Right kidney (tissue), 9 donors: ENCODE measurements around the gene ATP6V0E2.
"Not testable (repeated sequence)": the region's sequence is repeated elsewhere in the genome, so short reads cannot be mapped to it uniquely, and the experiment has no call there.

Experiments used
- DNase-seq: peaks from one replicate; pipeline ENCODE4 v3.0.0-alpha.2; 2016
- long read RNA-seq, 8 donors: transcript quantifications; one replicate each; lab custom pipeline, GENCODE V29; 2026

The ATP6V0E2 gene
- long read RNA-seq, donor 1, transcript ATP6V0E2-203 (4 exons, 2,722 nt) = major isoform, 12 of 13 reads
- long read RNA-seq, donor 1, partial matches to known transcripts = 0 of 13 reads
- long read RNA-seq, donor 1, other reads (novel, unspliced or antisense) = 0 of 13 reads
- long read RNA-seq, donor 2, transcript ATP6V0E2-203 (4 exons, 2,722 nt) = major isoform, 12 of 14 reads
- long read RNA-seq, donor 2, partial matches to known transcripts = 0 of 14 reads
- long read RNA-seq, donor 2, other reads (novel, unspliced or antisense) = 0 of 14 reads
- long read RNA-seq, donor 3, transcript ATP6V0E2-203 (4 exons, 2,722 nt) = major isoform, 14 of 14 reads
- long read RNA-seq, donor 3, partial matches to known transcripts = 0 of 14 reads
- long read RNA-seq, donor 3, other reads (novel, unspliced or antisense) = 0 of 14 reads
- long read RNA-seq, donor 4, transcript ATP6V0E2-203 (4 exons, 2,722 nt) = major isoform, 11 of 26 reads
- long read RNA-seq, donor 4, partial matches to known transcripts = 13 of 26 reads
- long read RNA-seq, donor 4, other reads (novel, unspliced or antisense) = 0 of 26 reads
- long read RNA-seq, donor 5, transcript ATP6V0E2-203 (4 exons, 2,722 nt) = major isoform, 15 of 17 reads
- long read RNA-seq, donor 5, partial matches to known transcripts = 0 of 17 reads
- long read RNA-seq, donor 5, other reads (novel, unspliced or antisense) = 0 of 17 reads
- long read RNA-seq, donor 6, transcript ATP6V0E2-203 (4 exons, 2,722 nt) = major isoform, 30 of 30 reads
- long read RNA-seq, donor 6, partial matches to known transcripts = 0 of 30 reads
- long read RNA-seq, donor 6, other reads (novel, unspliced or antisense) = 0 of 30 reads
- long read RNA-seq, donor 7, transcript ATP6V0E2-203 (4 exons, 2,722 nt) = major isoform, 15 of 19 reads
- long read RNA-seq, donor 7, partial matches to known transcripts = 0 of 19 reads
- long read RNA-seq, donor 7, other reads (novel, unspliced or antisense) = 0 of 19 reads
- long read RNA-seq, donor 8, transcript ATP6V0E2-203 (4 exons, 2,722 nt) = major isoform, 19 of 20 reads
- long read RNA-seq, donor 8, partial matches to known transcripts = 0 of 20 reads
- long read RNA-seq, donor 8, other reads (novel, unspliced or antisense) = 0 of 20 reads

DNA sequence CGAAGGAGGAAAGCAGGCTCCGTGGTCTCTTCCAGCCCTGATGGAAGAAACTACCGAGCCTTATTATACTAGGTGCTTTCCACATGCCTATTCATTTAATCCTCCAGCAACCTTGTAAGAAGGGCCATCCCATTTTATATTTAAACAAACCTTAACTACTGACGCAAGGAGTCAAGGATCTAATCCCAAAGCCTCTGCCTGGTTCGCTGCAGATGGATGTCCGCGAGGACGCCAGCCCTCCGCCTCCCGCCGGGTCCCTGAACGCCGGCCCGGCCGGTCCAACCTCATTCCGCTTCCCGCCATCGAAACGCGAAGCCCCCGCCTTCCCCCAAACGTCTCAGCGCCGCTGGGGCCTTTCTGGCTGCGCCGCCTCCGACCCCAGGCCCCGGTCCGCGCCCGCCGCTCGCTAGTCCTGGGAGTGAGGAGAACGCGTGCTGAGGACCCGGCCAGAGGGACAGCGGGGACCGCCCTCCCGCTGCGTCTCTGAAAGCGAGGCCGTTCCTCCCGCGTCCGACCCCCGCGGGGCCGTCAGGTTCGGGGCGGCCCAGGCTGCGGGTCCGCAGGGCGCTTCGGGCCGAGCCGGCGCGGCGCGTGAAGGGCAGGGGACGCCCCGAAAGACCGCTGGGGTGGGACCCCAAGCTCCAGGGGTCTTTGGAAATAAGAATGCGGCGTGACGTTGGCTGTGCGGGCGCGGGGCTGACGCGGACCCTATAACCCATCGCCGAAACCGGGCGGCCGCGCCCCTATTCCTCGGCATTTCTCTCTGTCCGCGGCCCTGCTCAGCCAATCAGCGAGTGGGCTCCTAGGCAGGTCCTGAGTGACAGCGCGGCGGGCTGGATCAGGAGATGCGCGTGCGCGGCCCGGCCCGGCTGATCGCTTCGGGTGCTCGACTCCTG, at the start of gene ATP6V0E2:
Gene ATP6V0E2, plus strand, starts transcription at position 896 of the 896 bp plus-strand sequence. CDS start 97 bp downstream, outside the sequence.
- peak; percentile 93 for DNase-seq

DNA sequence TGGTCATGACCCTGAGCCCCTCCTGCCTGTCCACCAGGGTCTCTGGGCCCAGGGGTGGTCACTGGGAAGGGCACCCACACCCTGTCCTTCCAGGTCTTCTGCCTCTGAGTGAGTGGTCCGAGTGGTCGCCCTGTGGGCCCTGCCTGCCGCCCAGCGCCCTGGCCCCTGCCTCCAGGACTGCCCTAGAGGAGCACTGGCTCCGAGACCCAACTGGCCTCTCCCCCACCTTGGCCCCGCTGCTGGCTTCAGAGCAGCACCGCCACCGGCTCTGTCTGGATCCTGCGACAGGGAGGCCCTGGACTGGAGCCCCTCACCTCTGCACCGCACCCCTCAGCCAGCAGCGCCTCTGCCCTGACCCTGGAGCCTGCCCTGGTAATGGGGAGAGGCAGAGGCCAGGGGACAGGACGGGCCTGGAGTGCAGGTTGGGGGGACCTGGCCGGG, 49.4 kb upstream of the ATP6V0E2 start:
- no peak for DNase-seq

DNA sequence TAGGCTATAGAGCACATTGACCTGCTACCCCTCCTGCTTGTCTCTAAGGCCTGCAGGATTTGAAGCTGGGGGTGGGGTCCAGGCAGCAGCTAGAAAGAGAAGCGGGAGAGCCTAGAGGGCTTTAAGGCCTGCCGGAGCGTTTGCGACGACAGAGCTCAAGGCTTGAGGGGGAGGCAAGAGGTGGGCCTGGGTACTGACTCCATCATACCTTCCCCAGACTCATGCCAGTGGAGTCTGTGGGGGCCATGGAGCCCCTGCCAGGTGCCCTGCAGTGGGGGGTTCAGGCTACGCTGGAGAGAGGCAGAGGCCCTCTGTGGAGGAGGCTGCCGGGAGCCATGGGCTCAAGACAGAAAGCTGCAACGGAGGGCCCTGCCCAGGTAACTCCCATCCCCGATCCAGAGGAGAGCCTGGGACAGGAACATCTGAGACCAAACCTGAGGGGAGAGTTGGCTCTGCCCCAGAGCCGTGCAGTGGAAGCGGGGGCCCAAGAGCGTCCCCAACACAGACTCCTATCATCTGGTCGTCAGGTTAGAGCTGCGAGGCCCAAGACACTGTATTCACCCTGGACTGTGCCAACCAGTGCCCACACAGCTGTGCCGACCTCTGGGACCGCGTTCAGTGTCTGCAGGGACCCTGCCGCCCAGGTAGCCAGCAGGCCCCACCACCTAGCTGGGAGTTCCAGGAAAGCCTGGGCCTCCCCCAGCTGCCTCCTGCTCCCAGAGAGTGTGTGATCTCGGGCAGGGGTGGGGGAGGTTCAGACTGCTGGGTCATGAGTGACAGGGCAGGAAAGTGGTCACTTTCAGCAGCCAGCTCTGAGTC, 48.8 kb upstream of the ATP6V0E2 start:
- DNase-seq = no peak

DNA sequence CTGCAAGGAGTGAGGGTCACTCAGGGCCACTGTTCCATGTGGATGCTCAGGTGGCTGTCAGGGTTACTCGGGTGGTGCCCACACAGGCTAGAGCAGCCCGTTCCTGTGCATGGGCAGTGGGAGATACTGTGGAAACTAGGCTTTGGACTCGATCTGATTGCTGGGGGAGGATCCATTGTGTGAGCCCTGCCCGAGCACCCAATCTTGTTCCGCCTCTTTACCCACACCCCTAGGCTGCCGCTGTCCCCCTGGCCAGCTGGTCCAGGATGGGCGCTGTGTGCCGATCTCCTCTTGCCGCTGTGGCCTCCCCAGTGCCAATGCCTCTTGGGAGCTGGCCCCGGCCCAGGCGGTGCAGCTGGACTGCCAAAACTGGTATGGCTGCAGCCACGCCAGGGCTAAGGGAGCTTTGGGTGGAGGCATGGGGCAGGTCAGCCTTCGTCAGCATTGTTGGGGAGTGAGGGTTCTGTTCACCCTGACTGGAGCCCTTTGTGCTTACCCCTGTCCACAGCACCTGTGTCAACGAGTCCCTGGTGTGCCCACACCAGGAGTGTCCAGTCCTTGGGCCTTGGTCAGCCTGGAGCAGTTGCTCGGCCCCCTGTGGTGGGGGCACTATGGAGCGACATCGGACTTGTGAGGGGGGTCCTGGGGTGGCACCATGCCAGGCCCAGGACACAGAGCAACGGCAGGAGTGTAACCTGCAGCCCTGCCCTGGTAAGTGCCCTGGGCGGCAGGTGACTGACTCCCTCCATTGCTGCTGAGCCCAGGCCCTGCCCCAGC, 48.0 kb upstream of the ATP6V0E2 start:
- DNase-seq = no peak

DNA sequence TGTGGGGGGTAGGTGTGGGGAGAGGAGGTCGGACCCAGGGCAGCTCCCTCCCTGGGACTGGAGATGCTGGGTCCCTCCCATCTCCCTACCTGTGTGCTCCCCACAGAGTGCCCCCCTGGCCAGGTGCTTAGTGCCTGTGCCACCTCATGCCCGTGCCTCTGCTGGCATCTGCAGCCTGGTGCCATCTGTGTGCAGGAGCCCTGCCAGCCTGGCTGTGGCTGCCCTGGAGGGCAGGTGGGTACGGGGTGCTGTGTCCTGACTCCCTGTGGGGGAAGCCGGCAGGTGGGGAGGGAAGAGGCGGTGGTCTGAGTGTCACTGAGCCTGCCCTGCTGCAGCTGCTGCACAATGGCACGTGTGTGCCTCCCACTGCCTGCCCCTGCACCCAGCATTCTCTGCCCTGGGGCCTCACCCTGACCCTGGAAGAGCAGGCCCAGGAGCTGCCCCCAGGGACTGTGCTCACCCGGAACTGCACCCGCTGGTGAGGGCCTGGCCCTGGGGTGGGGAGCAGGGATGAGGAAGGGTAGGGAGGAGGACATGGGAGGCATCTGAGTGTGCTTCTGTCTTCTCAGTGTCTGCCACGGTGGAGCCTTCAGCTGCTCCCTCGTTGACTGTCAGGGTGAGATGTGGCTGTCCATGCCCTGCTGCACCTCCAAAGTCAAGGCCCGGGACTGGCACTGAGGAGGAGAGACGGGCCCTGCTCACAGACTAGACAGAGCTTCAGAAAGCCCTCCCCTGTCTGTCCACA, 47.3 kb upstream of the ATP6V0E2 start:
- DNase-seq = no peak

DNA sequence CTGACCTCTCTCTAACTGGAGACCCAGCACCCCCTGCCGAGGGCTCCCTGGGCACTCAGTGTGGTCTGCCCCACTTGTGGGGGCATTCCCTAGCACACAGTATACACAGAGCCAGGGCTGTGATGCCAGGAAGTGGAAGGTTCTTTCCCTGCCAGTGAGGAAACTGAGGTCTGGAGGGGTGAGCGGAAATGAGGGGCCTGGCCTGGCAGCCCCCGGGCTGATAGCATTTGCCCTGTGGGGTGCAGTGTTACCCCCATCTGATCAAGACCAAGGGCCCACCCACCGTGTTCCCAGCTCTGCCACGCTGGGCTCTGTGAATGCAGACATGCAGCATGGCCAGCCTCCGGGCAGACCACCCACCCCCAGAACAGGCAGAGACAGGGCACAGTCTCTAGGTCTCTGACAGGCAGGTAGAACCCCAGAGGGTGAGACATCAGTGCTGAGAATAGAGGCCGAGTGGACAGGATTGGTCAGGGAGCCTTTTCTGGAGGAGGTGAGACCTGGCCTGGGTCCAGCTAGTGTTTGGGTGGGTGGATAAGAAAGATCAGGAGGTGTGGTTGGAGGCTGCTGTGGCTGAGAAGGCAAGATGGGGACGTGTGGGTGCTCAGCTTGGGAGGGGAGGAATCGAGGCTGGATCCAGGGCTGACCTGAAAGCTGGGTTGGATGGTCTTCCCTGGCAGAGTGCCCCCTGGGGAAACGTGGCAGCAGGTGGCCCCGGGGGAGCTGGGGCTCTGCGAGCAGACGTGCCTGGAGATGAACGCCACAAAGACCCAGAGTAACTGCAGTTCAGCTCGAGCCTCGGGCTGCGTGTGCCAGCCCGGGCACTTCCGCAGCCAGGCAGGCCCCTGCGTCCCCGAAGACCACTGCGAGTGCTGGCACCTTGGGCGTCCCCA, 46.4 kb upstream of the ATP6V0E2 start:
- no peak for DNase-seq

DNA sequence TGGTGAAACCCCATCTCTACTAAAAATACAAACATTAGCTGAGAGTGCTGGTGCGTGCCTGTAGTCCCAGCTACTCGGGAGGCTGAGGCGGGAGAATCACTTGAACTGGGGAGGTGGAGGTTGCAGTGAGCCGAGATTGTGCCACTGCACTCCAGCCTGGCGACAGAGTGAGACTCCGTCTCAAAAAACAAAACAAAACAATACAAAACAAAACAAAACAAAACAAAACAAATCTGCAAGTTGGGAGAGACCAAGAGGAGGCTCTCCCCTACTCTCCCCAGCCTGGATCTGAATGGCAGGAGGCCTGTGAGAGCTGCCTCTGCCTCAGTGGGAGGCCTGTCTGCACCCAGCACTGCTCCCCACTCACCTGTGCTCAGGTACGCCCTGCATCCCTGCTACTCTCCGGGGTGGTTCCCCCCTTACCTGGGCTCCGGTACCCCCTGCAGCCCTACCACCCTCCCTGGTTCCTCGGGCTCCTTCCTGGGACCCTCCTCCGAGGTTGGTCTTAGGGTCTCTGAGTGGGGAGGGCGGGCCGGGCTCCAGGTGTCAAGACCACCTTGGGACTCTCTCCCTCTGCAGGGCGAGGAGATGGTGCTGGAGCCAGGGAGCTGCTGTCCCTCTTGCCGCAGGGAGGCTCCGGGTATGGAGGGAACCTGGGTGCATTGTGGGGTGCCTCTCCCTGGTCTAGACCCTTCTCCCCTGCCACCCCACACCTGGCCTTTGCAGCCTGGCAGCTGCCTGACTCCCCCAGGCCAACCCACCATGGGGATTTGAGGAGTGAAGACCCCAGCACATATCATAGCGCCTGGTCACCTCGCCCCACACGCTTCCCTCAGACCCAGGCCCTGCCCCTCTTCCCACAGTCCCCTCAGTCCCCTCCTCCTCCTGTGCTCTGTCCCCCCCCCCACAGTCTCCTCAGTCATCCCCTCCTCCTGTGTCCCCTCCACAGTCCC, 45.1 kb upstream of the ATP6V0E2 start:
- DNase-seq = no peak

DNA sequence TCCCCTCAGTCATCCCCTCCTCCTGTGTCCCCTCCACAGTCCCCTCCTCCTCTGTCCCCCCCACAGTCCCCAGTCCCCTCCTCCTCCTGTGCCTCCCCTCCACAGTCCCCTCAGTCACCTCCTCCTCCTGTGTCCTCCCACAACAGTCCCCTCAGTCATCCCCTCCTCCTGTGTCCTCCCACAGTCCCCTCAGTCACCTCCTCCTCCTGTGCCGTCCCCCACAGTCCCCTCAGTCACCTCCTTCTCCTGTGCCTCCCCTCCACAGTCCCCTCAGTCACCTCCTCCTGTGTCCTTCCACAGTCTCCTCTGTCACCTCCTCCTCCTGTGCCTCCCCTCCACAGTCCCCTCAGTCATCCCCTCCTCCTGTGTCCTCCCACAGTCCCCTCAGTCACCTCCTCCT, 43.2 kb upstream of the ATP6V0E2 start:
- DNase-seq = not testable (repeated sequence)

DNA sequence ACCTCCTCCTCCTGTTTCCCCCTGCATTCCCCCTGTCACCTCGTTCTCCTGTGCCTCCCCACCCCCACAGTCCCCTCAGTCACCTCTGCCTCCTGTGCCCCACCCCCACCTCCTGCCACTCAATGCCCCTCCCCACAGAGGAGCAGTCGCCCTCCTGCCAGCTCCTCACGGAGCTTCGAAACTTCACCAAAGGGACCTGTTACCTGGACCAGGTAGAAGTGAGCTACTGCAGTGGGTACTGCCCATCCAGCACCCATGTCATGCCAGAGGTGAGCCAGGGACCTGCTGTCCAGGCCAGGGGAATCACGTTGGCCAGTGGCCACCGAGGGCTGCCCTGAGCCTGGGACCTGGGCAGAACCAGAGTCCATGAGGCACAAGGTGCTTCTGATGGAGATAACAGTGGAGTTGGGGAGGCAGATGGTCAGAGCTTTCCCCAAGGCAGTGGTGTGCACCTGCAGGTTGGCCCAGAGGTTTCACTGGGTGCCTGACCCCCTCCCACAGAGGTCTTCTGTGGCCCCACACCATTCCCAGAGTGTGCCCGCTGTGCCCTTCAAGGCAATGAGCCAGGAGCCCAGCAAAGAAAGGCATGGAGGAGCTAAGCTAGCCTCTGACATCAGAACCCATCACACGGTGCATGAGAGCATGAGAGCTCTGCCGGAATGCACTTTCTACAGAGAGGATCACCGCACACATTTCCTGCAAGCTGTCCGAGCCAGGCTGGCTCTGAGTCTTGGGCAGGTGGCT, 42.6 kb upstream of the ATP6V0E2 start:
- DNase-seq = peak; percentile 47

DNA sequence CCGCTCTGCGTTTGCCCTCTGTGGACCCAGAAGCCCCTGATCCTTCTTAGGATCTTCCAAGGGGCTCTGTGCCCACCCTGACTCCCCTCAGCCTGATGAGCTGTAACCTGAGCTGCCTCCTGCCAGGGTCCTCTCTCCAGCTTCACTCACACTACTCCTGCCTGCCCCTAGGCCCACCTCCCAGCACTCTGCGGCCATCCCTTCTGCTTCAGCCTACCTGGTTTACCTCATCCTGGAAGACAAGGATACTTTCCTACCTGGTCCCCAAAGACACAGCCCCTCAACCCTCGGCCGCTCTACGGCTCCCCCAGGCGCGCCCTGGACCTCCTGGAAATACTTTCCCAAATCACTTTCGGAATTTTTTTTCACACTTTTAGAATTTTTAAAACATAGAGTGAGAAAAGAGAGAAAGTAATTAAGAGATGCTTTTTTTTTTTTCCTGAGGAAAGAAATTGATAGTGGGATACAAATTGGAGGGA, 42.0 kb upstream of the ATP6V0E2 start:
- DNase-seq = no peak

DNA sequence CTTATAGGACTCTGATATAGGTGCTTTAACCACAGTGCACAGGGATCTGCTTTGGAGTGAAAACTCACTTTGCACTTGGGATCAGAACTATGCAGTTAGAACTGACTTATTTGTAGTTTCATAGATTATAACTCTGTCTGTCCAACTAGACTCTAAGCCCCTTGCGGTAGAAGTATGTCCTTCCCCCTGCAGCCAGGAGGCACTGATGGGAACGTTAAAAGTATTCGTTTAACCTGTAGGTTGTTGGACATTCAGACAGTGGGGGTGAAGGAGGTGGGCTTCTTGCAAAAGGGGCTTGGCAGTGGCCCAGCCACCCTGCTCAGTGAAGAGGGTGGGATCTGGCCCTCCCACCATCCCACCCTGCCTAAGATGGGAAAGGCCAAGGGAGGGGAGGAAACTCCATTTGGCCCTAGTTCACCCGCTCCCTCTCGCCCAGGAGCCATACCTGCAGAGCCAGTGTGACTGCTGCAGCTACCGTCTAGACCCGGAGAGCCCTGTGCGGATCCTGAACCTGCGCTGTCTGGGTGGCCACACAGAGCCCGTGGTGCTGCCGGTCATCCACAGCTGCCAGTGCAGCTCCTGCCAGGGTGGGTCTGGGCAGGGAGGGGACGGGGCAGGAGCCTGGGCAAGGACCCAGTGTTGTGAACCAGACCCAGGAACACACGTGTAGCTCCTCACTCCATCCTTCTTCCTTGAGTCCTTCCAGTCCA, 41.3 kb upstream of the ATP6V0E2 start:
- no peak for DNase-seq

DNA sequence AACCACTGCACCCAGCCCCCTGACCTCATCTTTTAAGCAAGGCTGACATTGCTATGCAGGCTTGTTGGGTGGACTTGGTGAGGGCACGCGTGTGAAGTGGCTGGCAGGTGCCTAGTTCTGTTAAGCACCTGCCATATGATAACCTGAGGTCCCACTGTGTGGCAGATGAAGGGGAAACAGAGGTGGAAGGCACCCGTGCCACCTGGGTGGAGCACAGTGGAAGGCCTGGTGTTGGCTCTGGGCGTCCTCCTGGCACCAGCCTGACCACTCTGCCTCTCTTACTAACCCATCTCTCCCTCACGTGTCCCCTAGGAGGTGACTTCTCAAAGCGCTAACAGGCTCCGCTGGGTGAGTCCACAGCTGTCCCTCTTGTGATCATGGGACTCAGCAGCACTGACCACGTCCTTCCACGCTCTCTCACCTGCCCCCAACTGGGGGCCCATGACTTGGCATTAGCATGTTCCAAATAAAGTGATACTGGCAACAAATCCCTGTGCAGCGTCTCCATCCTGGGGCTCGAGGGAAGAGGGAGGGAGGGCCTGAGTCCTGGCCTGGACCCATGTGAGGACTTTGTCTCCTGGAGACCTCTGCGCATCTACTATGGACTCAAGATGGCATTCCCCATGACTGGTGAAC, 40.2 kb upstream of the ATP6V0E2 start:
- DNase-seq = no peak

DNA sequence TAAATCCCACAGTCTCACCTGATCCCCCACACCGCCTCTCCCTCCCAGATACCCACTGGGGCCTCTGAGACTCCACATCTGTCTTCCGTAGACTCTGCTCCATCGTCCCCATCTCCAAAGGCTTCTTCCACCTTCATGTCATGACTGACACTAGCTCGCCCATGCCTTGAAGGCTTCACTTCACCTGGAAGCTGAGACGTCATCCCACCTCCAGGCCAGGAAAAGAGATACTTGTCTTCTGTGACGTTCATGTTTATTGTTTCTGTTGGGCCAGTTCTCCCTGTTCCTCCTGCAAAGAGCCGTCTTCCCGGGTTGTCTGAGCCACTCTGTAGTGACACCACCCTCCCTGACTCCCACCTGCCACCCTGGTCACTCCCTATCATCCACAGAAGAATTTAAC, 39.2 kb upstream of the ATP6V0E2 start:
- no peak for DNase-seq

DNA sequence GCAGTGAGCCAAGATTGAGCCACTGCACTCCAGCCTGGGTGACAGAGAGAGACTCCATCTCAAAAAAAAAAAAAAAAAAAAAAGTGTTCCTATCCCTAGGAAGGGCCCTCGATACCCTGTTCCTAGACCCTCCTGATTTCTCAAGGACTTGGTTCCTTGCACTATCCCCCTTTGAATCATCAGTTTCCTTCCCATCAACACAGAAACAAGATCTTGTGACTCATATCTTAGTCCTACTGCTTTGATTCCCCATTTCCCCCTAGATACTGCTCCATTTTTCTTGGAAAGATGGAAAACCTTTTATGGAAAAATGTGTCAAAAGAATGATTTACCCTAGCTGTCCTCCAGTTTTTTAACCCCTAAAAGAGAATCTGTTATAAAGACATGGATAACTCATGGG, 37.3 kb upstream of the ATP6V0E2 start:
- no peak for DNase-seq
